ENCODE data around the gene FRMD8. TPM values are rescaled to one million over a fixed set of nuclear protein-coding genes. Genes with fewer than 3 reads are reported as not detected.
A peak's percentile ranks its signal among the peaks of the same experiment; 100 is the strongest.

Gene FRMD8
- total and polyA plus RNA-seq, 9 of the 15 experiments (the other 6 are each of a cell fraction or from before 2014, with no cell fraction given): 4.5 to 54.5 (median 15.8) TPM

- TF ChIP-seq, protein P1, sequence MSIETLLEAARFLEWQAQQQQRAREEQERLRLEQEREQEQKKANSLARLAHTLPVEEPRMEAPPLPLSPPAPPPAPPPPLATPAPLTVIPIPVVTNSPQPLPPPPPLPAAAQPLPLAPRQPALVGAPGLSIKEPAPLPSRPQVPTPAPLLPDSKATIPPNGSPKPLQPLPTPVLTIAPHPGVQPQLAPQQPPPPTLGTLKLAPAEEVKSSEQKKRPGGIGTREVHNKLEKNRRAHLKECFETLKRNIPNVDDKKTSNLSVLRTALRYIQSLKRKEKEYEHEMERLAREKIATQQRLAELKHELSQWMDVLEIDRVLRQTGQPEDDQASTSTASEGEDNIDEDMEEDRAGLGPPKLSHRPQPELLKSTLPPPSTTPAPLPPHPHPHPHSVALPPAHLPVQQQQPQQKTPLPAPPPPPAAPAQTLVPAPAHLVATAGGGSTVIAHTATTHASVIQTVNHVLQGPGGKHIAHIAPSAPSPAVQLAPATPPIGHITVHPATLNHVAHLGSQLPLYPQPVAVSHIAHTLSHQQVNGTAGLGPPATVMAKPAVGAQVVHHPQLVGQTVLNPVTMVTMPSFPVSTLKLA (conservative IDR thresholded peaks at IDR 0.05): peak in 1 of 2 experiments; percentile 37; a peak in 2 of 4 replicates
- TF ChIP-seq RBFOX2 (IDR thresholded peaks at IDR 0.05; ENCODE audit: low read depth, low read length): peak; percentile 75
- TF ChIP-seq GTF2E2 (tag; IDR thresholded peaks at IDR 0.05): no peak
- 0 out of 2 replicates have a peak, but pooled peaks have one; percentile 29 for TF ChIP-seq ZBTB17 (CRISPR knock-in tag; IDR thresholded peaks at IDR 0.05)
- no peak for TF ChIP-seq HMG20A (CRISPR knock-in tag; conservative IDR thresholded peaks at IDR 0.05)
- TF ChIP-seq, protein P2, sequence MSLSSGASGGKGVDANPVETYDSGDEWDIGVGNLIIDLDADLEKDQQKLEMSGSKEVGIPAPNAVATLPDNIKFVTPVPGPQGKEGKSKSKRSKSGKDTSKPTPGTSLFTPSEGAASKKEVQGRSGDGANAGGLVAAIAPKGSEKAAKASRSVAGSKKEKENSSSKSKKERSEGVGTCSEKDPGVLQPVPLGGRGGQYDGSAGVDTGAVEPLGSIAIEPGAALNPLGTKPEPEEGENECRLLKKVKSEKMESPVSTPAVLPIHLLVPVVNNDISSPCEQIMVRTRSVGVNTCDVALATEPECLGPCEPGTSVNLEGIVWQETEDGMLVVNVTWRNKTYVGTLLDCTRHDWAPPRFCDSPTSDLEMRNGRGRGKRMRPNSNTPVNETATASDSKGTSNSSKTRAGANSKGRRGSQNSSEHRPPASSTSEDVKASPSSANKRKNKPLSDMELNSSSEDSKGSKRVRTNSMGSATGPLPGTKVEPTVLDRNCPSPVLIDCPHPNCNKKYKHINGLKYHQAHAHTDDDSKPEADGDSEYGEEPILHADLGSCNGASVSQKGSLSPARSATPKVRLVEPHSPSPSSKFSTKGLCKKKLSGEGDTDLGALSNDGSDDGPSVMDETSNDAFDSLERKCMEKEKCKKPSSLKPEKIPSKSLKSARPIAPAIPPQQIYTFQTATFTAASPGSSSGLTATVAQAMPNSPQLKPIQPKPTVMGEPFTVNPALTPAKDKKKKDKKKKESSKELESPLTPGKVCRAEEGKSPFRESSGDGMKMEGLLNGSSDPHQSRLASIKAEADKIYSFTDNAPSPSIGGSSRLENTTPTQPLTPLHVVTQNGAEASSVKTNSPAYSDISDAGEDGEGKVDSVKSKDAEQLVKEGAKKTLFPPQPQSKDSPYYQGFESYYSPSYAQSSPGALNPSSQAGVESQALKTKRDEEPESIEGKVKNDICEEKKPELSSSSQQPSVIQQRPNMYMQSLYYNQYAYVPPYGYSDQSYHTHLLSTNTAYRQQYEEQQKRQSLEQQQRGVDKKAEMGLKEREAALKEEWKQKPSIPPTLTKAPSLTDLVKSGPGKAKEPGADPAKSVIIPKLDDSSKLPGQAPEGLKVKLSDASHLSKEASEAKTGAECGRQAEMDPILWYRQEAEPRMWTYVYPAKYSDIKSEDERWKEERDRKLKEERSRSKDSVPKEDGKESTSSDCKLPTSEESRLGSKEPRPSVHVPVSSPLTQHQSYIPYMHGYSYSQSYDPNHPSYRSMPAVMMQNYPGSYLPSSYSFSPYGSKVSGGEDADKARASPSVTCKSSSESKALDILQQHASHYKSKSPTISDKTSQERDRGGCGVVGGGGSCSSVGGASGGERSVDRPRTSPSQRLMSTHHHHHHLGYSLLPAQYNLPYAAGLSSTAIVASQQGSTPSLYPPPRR (CRISPR knock-in tag; IDR thresholded peaks at IDR 0.05; ENCODE audit: borderline replicate concordance): no peak
- 0 out of 2 replicates have a peak, but pooled peaks have one; percentile 63 for TF ChIP-seq ZNF830 (CRISPR knock-in tag; IDR thresholded peaks at IDR 0.05)
- no peak for TF ChIP-seq ZNF280B (CRISPR knock-in tag; IDR thresholded peaks at IDR 0.05)
- no peak for TF ChIP-seq BRF1 (IDR thresholded peaks at IDR 0.05; ENCODE audit: borderline replicate concordance, extremely low read depth, insufficient read length)
- TF ChIP-seq ETV5 (CRISPR knock-in tag; IDR thresholded peaks at IDR 0.05; ENCODE audit: low read depth): 0 out of 2 replicates have a peak, but pooled peaks have one; percentile 40
- no peak for TF ChIP-seq TCF7 (IDR thresholded peaks at IDR 0.05; ENCODE audit: borderline replicate concordance)
- TF ChIP-seq TFAP4 (CRISPR knock-in tag; IDR thresholded peaks at IDR 0.05; ENCODE audit: borderline replicate concordance): 0 out of 2 replicates have a peak, but pooled peaks have one; percentile 21
- no peak for TF ChIP-seq XRCC3 (IDR thresholded peaks at IDR 0.05)
- no peak for TF ChIP-seq NBN (IDR thresholded peaks at IDR 0.05; ENCODE audit: low read depth)
- TF ChIP-seq JUNB (CRISPR knock-in tag; conservative IDR thresholded peaks at IDR 0.05): no peak
- TF ChIP-seq GATAD2A (IDR thresholded peaks at IDR 0.05): peak; percentile 28; the same call in 1 of the 2 replicates
- no peak for TF ChIP-seq GTF2F1 (IDR thresholded peaks at IDR 0.05; ENCODE audit: low read depth, low read length)
- no peak for TF ChIP-seq ZNF507 (tag; conservative IDR thresholded peaks at IDR 0.05)
Measured at GRCh38 chr11:65429724-65430405, 43.4 kb downstream of the FRMD8 start (continued).

All from K562 (cell line).